HepG2 (cell line): ENCODE results near the gene ARL16. TPM values are rescaled to one million over a fixed set of nuclear protein-coding genes. Genes with fewer than 3 reads are reported as not detected.

Experiments
- CBFB ChIP-seq: sonication (generic); formaldehyde crosslinking; IDR thresholded peaks from 2 replicates; pipeline ENCODE4 v1.4.0; 2020; ENCODE audit warnings: missing genetic modification reagents
- CBX2 ChIP-seq, 2 experiments: fragments of 200-600 bp in 1 of 2; sonication (generic); formaldehyde crosslinking in 1 of 2; IDR thresholded peaks; 2 replicates each; pipeline versions ENCODE4 v1.7.0 to v1.8.1; 2018 to 2022; ENCODE audit warnings: low read depth in 2 of 2, low read length in 1 of 2, mild to moderate bottlenecking in 1 of 2, missing genetic modification reagents in 1 of 2
- ERF ChIP-seq: IDR thresholded peaks from 2 replicates; pipeline ENCODE4 v1.6.1; 2018; ENCODE audit warnings: missing biosample characterization, missing genetic modification reagents
- FOXK1 ChIP-seq: sonication (generic); formaldehyde crosslinking; IDR thresholded peaks from 2 replicates; pipeline ENCODE4 v1.4.0; 2020; ENCODE audit warnings: low read depth, missing genetic modification reagents, borderline replicate concordance
- HDAC2 ChIP-seq: sonication (generic); formaldehyde crosslinking; IDR thresholded peaks from 2 replicates; pipeline ENCODE4 v1.4.0; 2020; ENCODE audit warnings: missing genetic modification reagents
- HMG20B ChIP-seq: conservative IDR thresholded peaks from 2 replicates; pipeline ENCODE4 v1.6.1; 2016; ENCODE audit warnings: missing genetic modification reagents, missing compliant biosample characterization
- KAT7 ChIP-seq: IDR thresholded peaks from 2 replicates; pipeline ENCODE4 v1.6.1; 2018; ENCODE audit warnings: borderline replicate concordance, missing compliant biosample characterization
- KAT8 ChIP-seq: IDR thresholded peaks from 2 replicates; pipeline ENCODE4 v1.6.1; 2016; ENCODE audit warnings: missing genetic modification reagents, missing compliant biosample characterization
- KLF16 ChIP-seq, 2 experiments: sonication (generic) in 1 of 2; formaldehyde crosslinking in 1 of 2; IDR thresholded peaks; 2 replicates each; pipeline versions ENCODE4 v1.6.1 to v1.8.0; 2016 to 2023; ENCODE audit warnings: missing genetic modification reagents in 2 of 2, missing compliant biosample characterization in 1 of 2
- KLF6 ChIP-seq: IDR thresholded peaks from 2 replicates; pipeline ENCODE4 v1.8.0; 2016; ENCODE audit warnings: missing biosample characterization, missing genetic modification reagents
- MAFG ChIP-seq: sonication (generic); formaldehyde crosslinking; IDR thresholded peaks from 2 replicates; pipeline ENCODE4 v1.5.1; 2020; ENCODE audit warnings: mild to moderate bottlenecking, missing genetic modification reagents
- MED8 ChIP-seq: sonication (generic); formaldehyde crosslinking; IDR thresholded peaks from 2 replicates; pipeline ENCODE4 v1.8.1; 2023; ENCODE audit warnings: mild to moderate bottlenecking, missing genetic modification reagents; ENCODE audit not compliant: insufficient replicate concordance
- MYC ChIP-seq: sonication (generic); formaldehyde crosslinking; IDR thresholded peaks from 2 replicates; pipeline ENCODE4 v1.9.0; 2021; ENCODE audit warnings: missing genetic modification reagents, borderline replicate concordance
- MYNN ChIP-seq: sonication (generic); formaldehyde crosslinking; IDR thresholded peaks from 2 replicates; pipeline ENCODE4 v1.4.0; 2020; ENCODE audit warnings: mild to moderate bottlenecking, low read depth, missing genetic modification reagents
- PHF21A ChIP-seq: sonication (generic); formaldehyde crosslinking; IDR thresholded peaks from 2 replicates; pipeline ENCODE4 v1.5.0; 2020; ENCODE audit warnings: mild to moderate bottlenecking, missing genetic modification reagents
- RFXANK ChIP-seq: IDR thresholded peaks from 2 replicates; pipeline ENCODE4 v1.6.1; 2016
- RXRA ChIP-seq: sonication (generic); formaldehyde crosslinking; IDR thresholded peaks from 2 replicates; pipeline ENCODE4 v1.5.1; 2020; ENCODE audit warnings: missing genetic modification reagents
- SAFB2 ChIP-seq: sonication (generic); formaldehyde crosslinking; IDR thresholded peaks from 2 replicates; pipeline ENCODE4 v1.5.1; 2020; ENCODE audit warnings: missing genetic modification reagents, low read depth, mild to moderate bottlenecking, borderline replicate concordance
- SAP130 ChIP-seq: IDR thresholded peaks from 2 replicates; pipeline ENCODE4 v1.6.1; 2016; ENCODE audit warnings: low read depth
- YY1 ChIP-seq: IDR thresholded peaks from 2 replicates; pipeline ENCODE4 v1.6.1; 2011; ENCODE audit warnings: low read length, low read depth, moderate library complexity, mild to moderate bottlenecking; ENCODE audit not compliant: insufficient read depth, insufficient replicate concordance
- ZNF546 ChIP-seq: sonication (generic); formaldehyde crosslinking; conservative IDR thresholded peaks from 2 replicates; pipeline ENCODE4 v1.8.1; 2023; ENCODE audit warnings: mild to moderate bottlenecking, missing genetic modification reagents
- ZNF577 ChIP-seq: sonication (generic); formaldehyde crosslinking; IDR thresholded peaks from 2 replicates; pipeline ENCODE4 v1.4.0; 2020; ENCODE audit warnings: mild to moderate bottlenecking, low read depth, missing genetic modification reagents, borderline replicate concordance
- ZNF672 ChIP-seq: sonication (generic); formaldehyde crosslinking; IDR thresholded peaks from 2 replicates; pipeline ENCODE4 v1.8.1; 2022; ENCODE audit warnings: missing genetic modification reagents
- ZNF777 ChIP-seq: sonication (generic); formaldehyde crosslinking; IDR thresholded peaks from 2 replicates; pipeline ENCODE4 v1.4.0; 2020; ENCODE audit warnings: missing genetic modification reagents
- polyA plus RNA-seq, 8 experiments: library from polyadenylated mRNA; depleted of rRNA in 3 of 8; stranded (reverse) in 7 of 8; unstranded in 1 of 8; fragments of >200 nt; fragmentation: Illumina TruSeq in 4 of 8; extraction: Trizol in 4 of 8; gene quantifications; 2 replicates each; pipeline versions ENCODE4 v1.2.1 to v1.2.3, GENCODE V29; 2011 to 2016; ENCODE audit warnings: low read depth in 4 of 8, missing spikeins in 1 of 8, mixed read lengths in 1 of 8; ENCODE audit not compliant: insufficient read depth in 1 of 8
- total RNA-seq, 5 experiments: library from RNA; depleted of rRNA; stranded (reverse); fragments of >200 nt; fragmentation: Illumina TruSeq; extraction: Trizol; gene quantifications; 2 replicates each; pipeline ENCODE4 v1.2.3, GENCODE V29; 2016; ENCODE audit warnings: low read depth in 1 of 5
- TF ChIP-seq, protein P1 (sequence below): sonication (generic); formaldehyde crosslinking; IDR thresholded peaks from 2 replicates; pipeline ENCODE4 v1.8.1; 2023; ENCODE audit warnings: missing genetic modification reagents, inconsistent platforms, borderline replicate concordance

The ARL16 gene
- total and polyA plus RNA-seq, 2 of the 13 experiments (the other 11 are each of a cell fraction or from before 2014, with no cell fraction given) = 20.8 to 30.8 TPM

DNA sequence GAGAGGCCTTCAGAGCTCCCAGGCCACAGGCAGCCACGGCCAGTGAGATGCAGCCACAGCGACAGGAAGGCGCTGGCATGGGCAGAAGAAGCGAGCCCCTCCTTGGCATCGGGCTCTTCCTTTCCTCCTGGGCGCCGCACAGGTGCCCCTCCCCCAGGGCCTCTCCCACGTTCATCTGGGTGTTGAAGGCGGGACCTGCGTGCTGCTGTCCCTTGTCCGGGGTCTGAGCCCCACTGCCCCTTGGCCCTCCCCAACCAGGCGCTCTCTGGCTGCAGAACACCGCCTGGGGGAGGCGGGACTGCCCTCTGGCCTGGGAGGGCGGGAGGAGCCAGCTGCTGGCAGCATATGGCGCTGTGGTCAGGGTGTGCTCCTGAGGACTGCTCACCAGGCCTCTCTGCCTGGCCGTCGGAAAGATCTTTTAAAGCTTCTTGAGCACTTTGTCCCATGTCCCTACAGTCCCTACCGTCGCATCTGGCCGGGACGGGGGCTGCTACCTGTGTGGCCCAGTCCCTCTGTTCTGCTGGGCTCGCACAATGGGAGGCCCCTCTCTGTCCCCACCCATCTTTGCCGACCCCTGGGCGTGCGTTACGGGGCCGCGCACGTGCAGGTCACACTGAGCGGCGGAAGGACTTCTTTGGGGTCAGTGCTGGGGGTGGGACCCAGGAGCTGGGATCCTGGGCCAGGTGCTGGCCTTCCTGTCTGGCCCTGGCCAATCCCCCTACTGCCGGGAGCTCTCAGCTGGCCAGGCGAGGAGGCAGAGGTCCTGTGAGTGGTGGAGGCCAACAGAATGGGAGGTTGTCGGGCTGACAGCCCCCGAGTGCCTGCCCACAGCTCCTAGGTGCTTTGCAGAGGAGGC, 30.2 kb upstream of the ARL16 start (continued):
- TF ChIP-seq, protein P1, sequence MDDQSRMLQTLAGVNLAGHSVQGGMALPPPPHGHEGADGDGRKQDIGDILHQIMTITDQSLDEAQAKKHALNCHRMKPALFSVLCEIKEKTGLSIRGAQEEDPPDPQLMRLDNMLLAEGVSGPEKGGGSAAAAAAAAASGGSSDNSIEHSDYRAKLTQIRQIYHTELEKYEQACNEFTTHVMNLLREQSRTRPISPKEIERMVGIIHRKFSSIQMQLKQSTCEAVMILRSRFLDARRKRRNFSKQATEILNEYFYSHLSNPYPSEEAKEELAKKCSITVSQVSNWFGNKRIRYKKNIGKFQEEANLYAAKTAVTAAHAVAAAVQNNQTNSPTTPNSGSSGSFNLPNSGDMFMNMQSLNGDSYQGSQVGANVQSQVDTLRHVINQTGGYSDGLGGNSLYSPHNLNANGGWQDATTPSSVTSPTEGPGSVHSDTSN (CRISPR knock-in tag) = no peak
- TF ChIP-seq ZNF672 (0 out of 2 replicates have a peak, but pooled peaks have one; percentile 83), ERF (peak; percentile 73), KAT7 (CRISPR knock-in tag) (peak; percentile 88; the same call in 1 of the 2 replicates), SAP130 (CRISPR knock-in tag) (peak; percentile 97), RFXANK (CRISPR knock-in tag) (no peak), PHF21A (peak; percentile 81), MED8 (peak; percentile 32), RXRA (peak; percentile 69), MYC (peak; percentile 94), KLF16 (CRISPR knock-in tag; IDR thresholded peaks at IDR 0.05) (peak in 1 of 2 experiments; percentile 94; a peak in 2 of 4 replicates), ZNF777 (peak; percentile 78; the same call in 1 of the 2 replicates), KLF6 (CRISPR knock-in tag) (peak; percentile 85; the same call in 1 of the 2 replicates), KAT8 (CRISPR knock-in tag) (peak; percentile 77), HDAC2 (CRISPR knock-in tag) (peak; percentile 82), YY1 (peak; percentile 77), SAFB2 (CRISPR knock-in tag) (peak; percentile 69; the same call in 1 of the 2 replicates), HMG20B (CRISPR knock-in tag) (peak; percentile 22), FOXK1 (0 out of 2 replicates have a peak, but pooled peaks have one; percentile 21), CBX2 (IDR thresholded peaks at IDR 0.05; ENCODE audit: low read depth, low read length) (no peak), CBX2 (CRISPR knock-in tag; IDR thresholded peaks at IDR 0.05; ENCODE audit: low read depth) (peak; percentile 73; the same call in 1 of the 2 replicates), MYNN (CRISPR knock-in tag) (peak; percentile 27; the same call in 1 of the 2 replicates), MAFG (CRISPR knock-in tag) (no peak), CBFB (CRISPR knock-in tag) (peak; percentile 88), ZNF546 (no peak; the same call in 1 of the 2 replicates), ZNF577 (CRISPR knock-in tag) (peak; percentile 92; the same call in 1 of the 2 replicates)
